K562 (cell line): Measurements from ENCODE around the gene GNA15. TPM values are rescaled to one million over a fixed set of nuclear protein-coding genes. Genes with fewer than 3 reads are reported as not detected.
A peak's percentile ranks its signal among the peaks of the same experiment; 100 is the strongest.

ENCODE experiments used
- ATAC-seq: fragments of 200-7000 bp; cut with Tn5 transposase; 3 replicates; pipeline ENCODE4 v1.9.1; 2020; ENCODE audit warnings: moderate library complexity
- BruUV-seq: library from RNA; stranded (reverse); fragments of 400-500 nt; replicated peaks from 2 replicates; lab custom pipeline; 2021; lab: Mats Ljungman, UMichigan
- CTCF ChIA-PET: fragments of 300-600 bp; formaldehyde crosslinking; extraction: SDS; loops from one replicate; lab custom pipeline; 2021; ENCODE audit warnings: low intra/inter-chr PET ratio; lab: Yijun Ruan, JAX
- POLR2A ChIA-PET: fragments of 300-600, 350-650 bp; sonication (Branson Sonifier 250); formaldehyde crosslinking; extraction: SDS; loops from one replicate; lab custom pipeline; 2021; ENCODE audit warnings: antibody characterized with exemption, inconsistent platforms; lab: Yijun Ruan, JAX
- DNase-seq, 4 experiments: peaks; one replicate each; pipeline versions ENCODE4 v3.0.0 to v3.0.0-alpha.2; 2011 to 2018; ENCODE audit warnings: low spot score in 3 of 4, mixed read lengths in 3 of 4; ENCODE audit errors: extremely low read depth in 1 of 4
- FAIRE-seq: peaks from 2 replicates; lab custom pipeline; 2011; peaks lifted over from hg19 to GRCh38; lab: Jason Lieb, UNC
- H2AFZ ChIP-seq: 2 replicates; pipeline ENCODE4 v1.6.0; 2011; ENCODE audit warnings: low read depth, low read length, control low read depth, inconsistent platforms
- H3K27ac ChIP-seq: fragments of 200-600 bp; 3 replicates; pipeline ENCODE4 v1.8.0; 2011; ENCODE audit warnings: low read depth, mild to moderate bottlenecking, control low read depth, inconsistent platforms, low read length, moderate library complexity, mixed read lengths; ENCODE audit errors: extremely low read depth
- H3K27me3 ChIP-seq, 2 experiments: fragments of 300-600 bp in 1 of 2; 2 replicates in 1 of 2; 3 replicates in 1 of 2; pipeline versions ENCODE4 v1.6.0 to v1.8.0; 2011; ENCODE audit warnings: inconsistent platforms in 2 of 2, low read length in 2 of 2, mild to moderate bottlenecking in 1 of 2, mixed read lengths in 1 of 2, moderate library complexity in 1 of 2; ENCODE audit not compliant: control insufficient read depth in 2 of 2, insufficient read depth in 2 of 2
- H3K36me3 ChIP-seq: fragments of 300-600 bp; 3 replicates; pipeline ENCODE4 v1.8.0; 2011; ENCODE audit warnings: mild to moderate bottlenecking, low read length, inconsistent platforms; ENCODE audit not compliant: control insufficient read depth, insufficient read depth
- H3K4me1 ChIP-seq, 2 experiments: fragments of 200-600 bp in 1 of 2; replicated peaks in 1 of 2; 2 replicates in 1 of 2; 3 replicates in 1 of 2; pipeline versions ENCODE4 v1.5.1 to v1.8.0; 2011; ENCODE audit warnings: inconsistent platforms in 2 of 2, low read length in 2 of 2, mild to moderate bottlenecking in 1 of 2, mixed read lengths in 1 of 2, moderate library complexity in 1 of 2; ENCODE audit not compliant: control insufficient read depth in 2 of 2, insufficient read depth in 2 of 2
- H3K4me2 ChIP-seq: 2 replicates; pipeline ENCODE4 v1.6.1; 2011; ENCODE audit warnings: low read length, control low read depth, inconsistent platforms, mixed read lengths; ENCODE audit not compliant: insufficient read depth
- H3K4me3 ChIP-seq: fragments of 200-600 bp; sonication (generic), shearing (Covaris generic); 2 replicates; pipeline ENCODE4 v1.5.1; 2016; ENCODE audit warnings: control low read depth, inconsistent platforms
- H3K79me2 ChIP-seq: fragments of 200-600 bp; 3 replicates; pipeline ENCODE4 v1.8.0; 2011; ENCODE audit warnings: low read length, inconsistent platforms; ENCODE audit not compliant: control insufficient read depth, insufficient read depth
- H3K9ac ChIP-seq, 2 experiments: 2 replicates each; pipeline versions ENCODE4 v1.6.0 to v1.6.1; 2011; ENCODE audit warnings: low read depth in 2 of 2, low read length in 2 of 2, control low read depth in 1 of 2, inconsistent platforms in 1 of 2, mild to moderate bottlenecking in 1 of 2, mixed read lengths in 1 of 2; ENCODE audit not compliant: insufficient read depth in 1 of 2
- H3K9me1 ChIP-seq: one replicate; pipeline ENCODE4 v1.6.0; 2011; ENCODE audit warnings: inconsistent platforms, mild to moderate bottlenecking, low read length, moderate library complexity; ENCODE audit not compliant: control insufficient read depth, insufficient read depth
- H3K9me3 ChIP-seq: replicated peaks from 2 replicates; pipeline ENCODE4 v1.5.1; 2011; ENCODE audit warnings: low read depth, low read length, inconsistent platforms; ENCODE audit not compliant: control insufficient read depth, insufficient read depth
- H4K20me1 ChIP-seq: replicated peaks from 2 replicates; pipeline ENCODE4 v1.6.1; 2011; ENCODE audit warnings: low read length, inconsistent platforms, mixed read lengths; ENCODE audit not compliant: control insufficient read depth, insufficient read depth
- POLR2G ChIP-seq: fragments of 200-400 bp; formaldehyde crosslinking; IDR thresholded peaks from 2 replicates; pipeline ENCODE4 v1.6.1; 2017; ENCODE audit warnings: low read depth, mild to moderate bottlenecking, antibody characterized with exemption, low read length, moderate library complexity
- RBFOX2 ChIP-seq: fragments of 200-400 bp; formaldehyde crosslinking; IDR thresholded peaks from 2 replicates; pipeline ENCODE4 v1.6.1; 2017; ENCODE audit warnings: low read depth, mild to moderate bottlenecking, low read length, moderate library complexity
- XRCC3 ChIP-seq: fragments of 450-650 bp; IDR thresholded peaks from 2 replicates; pipeline ENCODE4 v1.6.1; 2017; ENCODE audit warnings: mild to moderate bottlenecking, moderate library complexity
- ZFPM2 ChIP-seq: fragments of 250-450 bp; sonication (Bioruptor Pico); IDR thresholded peaks from 2 replicates; pipeline ENCODE4 v1.5.1; 2022; ENCODE audit warnings: mild to moderate bottlenecking
- ZNF740 ChIP-seq, 3 experiments: fragments of 200-800 bp in 1 of 3; sonication (Bioruptor generic) in 1 of 3; sonication (generic) in 1 of 3; formaldehyde crosslinking in 1 of 3; IDR thresholded peaks; 2 replicates each; pipeline versions ENCODE4 v1.6.1 to v1.8.0; 2016 to 2022; ENCODE audit warnings: mild to moderate bottlenecking in 2 of 3, missing compliant biosample characterization in 2 of 3, missing genetic modification characterization in 2 of 3, missing genetic modification reagents in 1 of 3
- WGBS: fragments of 100-300 bp; shearing (Covaris generic); methylation state at CpG from one replicate; pipeline ENCODE4 v1.1.6; 2016; ENCODE audit warnings: low coverage, mixed read lengths; ENCODE audit not compliant: insufficient coverage; ENCODE audit errors: missing lambda C conversion rate; 5-methylcytosine and 5-hydroxymethylcytosine counted together
- in situ Hi-C: fragments of 300-500 bp; cut with MboI; formaldehyde crosslinking; loops from 4 replicates; pipeline ENCODE4 v1.15.0; 2018; ENCODE audit warnings: inconsistent platforms, mixed read lengths
- intact Hi-C: fragments of 100-400 bp; cut with micrococcal nuclease; formaldehyde crosslinking; loops from 2 replicates; pipeline ENCODE4 v1.14.2; 2022
- polyA plus RNA-seq, 8 experiments: library from polyadenylated mRNA; depleted of rRNA in 4 of 8; stranded (reverse) in 5 of 8; unstranded in 3 of 8; fragments of >200 nt; fragmentation: Nextera tagmentation in 2 of 8; fragmentation: Illumina TruSeq in 1 of 8; extraction: Ambion mirVana in 2 of 8; extraction: Trizol in 1 of 8; gene quantifications; 2 replicates each; pipeline versions ENCODE4 v1.2.1 to v1.2.3, GENCODE V29; 2011 to 2014; ENCODE audit warnings: inconsistent platforms in 1 of 8, missing spikeins in 1 of 8
- total RNA-seq, 7 experiments: library from RNA; depleted of rRNA in 6 of 7; stranded (reverse); fragments of >200 nt in 6 of 7; fragmentation: Illumina TruSeq in 2 of 7; extraction: Trizol in 2 of 7; gene quantifications; 2 replicates each; pipeline versions ENCODE4 v1.2.1 to v1.2.3, GENCODE V29; 2011 to 2021; ENCODE audit warnings: low replicate concordance in 1 of 7

GNA15 gene
- total and polyA plus RNA-seq, 9 of the 15 experiments (the other 6 are each of a cell fraction or from before 2014, with no cell fraction given), result 0.03 to 0.24 (median 0.11) TPM; not detected in 1

- no TSS peak for BruUV-seq
- CTCF ChIA-PET, result no interaction called here
- H3K9ac ChIP-seq, result peak overlapping the region in 1 of 2 experiments; percentile 99; a peak in 2 of 4 replicates
These were observed 52.1 kb downstream of the GNA15 start for GRCh38 chr19:3187662-3188511.

More at GRCh38 chr19:3187662-3188511, 52.1 kb downstream of the GNA15 start:
- Histone ChIP-seq H3K9me3 (no peaks in the 10 kb centered on the region), H3K4me1 (peaks cover 23 to 85% of the 10 kb centered on the region in 2 experiments), H2AFZ (no peak overlapping the region), H4K20me1 (peaks cover 26% of the 10 kb centered on the region; the same call in 1 of the 2 replicates), H3K4me3 (peak overlapping the region; percentile 99; the same call in 1 of the 2 replicates), H3K9me1 (no peaks in the 10 kb centered on the region), H3K79me2 (peaks cover 70% of the 10 kb centered on the region), H3K4me2 (no peak overlapping the region; the same call in 1 of the 2 replicates), H3K36me3 (peaks cover 57% of the 10 kb centered on the region; the same call in 2 of the 3 replicates), H3K27ac (no peak overlapping the region), H3K27me3 (no peaks in the 10 kb centered on the region)
- POLR2A ChIA-PET, result no interaction called here
- intact Hi-C loops (no loop called here), in situ Hi-C loops (no loop called here)
- DNase-seq (no peak), FAIRE-seq (no peak), ATAC-seq (no peak)
- 85% methylated on average over 26 of the region's 36 CpGs for WGBS
- TF ChIP-seq ZNF740 (CRISPR knock-in tag; IDR thresholded peaks at IDR 0.05) (no peak), ZNF740 (tag; IDR thresholded peaks at IDR 0.05) (no peak), ZFPM2 (no peak), XRCC3 (no peak), RBFOX2 (peak; percentile 53; the same call in 1 of the 2 replicates), POLR2G (peak; percentile 50; the same call in 1 of the 2 replicates)
